ENCODE measurements around the gene S100A2. TPM values are rescaled to one million over a fixed set of nuclear protein-coding genes. Genes with fewer than 3 reads are reported as not detected.

S100A2 gene
- total and polyA plus RNA-seq, 2 donors (not counting 3 experiments of a cell fraction or from before 2014, with no cell fraction given): 4.0 to 4.3 TPM

GRCh38 chr1:153527683-153528040 lies 38.0 kb downstream of the S100A2 start:
- POLR2A ChIA-PET: no interaction called here
- Histone ChIP-seq H3K27me3 (ENCODE audit: control insufficient read depth in 2 of 2, insufficient read depth in 2 of 2, low read length in 2 of 2) (no peaks in the 10 kb centered on the region), H3K4me3 (replicated peaks in 1 of 3; ENCODE audit: insufficient read depth in 1 of 3, low read depth in 1 of 3, low read length in 3 of 3) (no peak overlapping the region), H4K20me1 (replicated peaks; ENCODE audit: control insufficient read depth, extremely low read depth, insufficient read depth, low read length) (no peaks in the 10 kb centered on the region), H3K36me3 (ENCODE audit: control insufficient read depth in 2 of 2, extremely low read depth in 1 of 2, insufficient read depth in 2 of 2, low read length in 2 of 2) (no peaks in the 10 kb centered on the region), H3K9me1 (replicated peaks; ENCODE audit: control insufficient read depth, extremely low read depth, insufficient read depth, low read length) (no peaks in the 10 kb centered on the region), H3K79me2 (ENCODE audit: control insufficient read depth, insufficient read depth, low read length) (no peaks in the 10 kb centered on the region), H2AFZ (ENCODE audit: low read depth, low read length) (no peak overlapping the region), H3K9me3 (replicated peaks; ENCODE audit: control insufficient read depth, insufficient read depth, low read length) (no peaks in the 10 kb centered on the region), H3K27ac (ENCODE audit: insufficient read depth, low read depth, low read length) (no peak overlapping the region), H3K4me2 (ENCODE audit: insufficient read depth, low read length) (no peak overlapping the region), H3K4me1 (ENCODE audit: control insufficient read depth, extremely low read depth, insufficient read depth, low read length) (peaks cover 16% of the 10 kb centered on the region), H3K9ac (replicated peaks; ENCODE audit: extremely low read depth, insufficient read depth, low read length) (no peak overlapping the region)
- intact Hi-C loops (cut with micrococcal nuclease) (no loop called here), dilution Hi-C loops (cut with MboI; ENCODE audit: extremely low pct_ligation_motif_present, low sequenced_read_pairs) (no loop called here)
- BruUV-seq (replicated peaks): no TSS peak
- FAIRE-seq (no peak), DNase-seq (ENCODE audit: low read depth, low spot score) (no peak)
- TF ChIP-seq JUN (IDR thresholded peaks at IDR 0.05; ENCODE audit: borderline replicate concordance, insufficient read depth, insufficient read length, low read depth) (no peak), POLR2AphosphoS5 (IDR thresholded peaks at IDR 0.05; ENCODE audit: insufficient read depth, low read depth, low read length) (no peak), EZH2 (IDR thresholded peaks at IDR 0.05; ENCODE audit: borderline replicate concordance, low read depth, low read length, severe bottlenecking) (no peak), MYC (IDR thresholded peaks at IDR 0.05; ENCODE audit: low read depth, low read length) (no peak), FOS (IDR thresholded peaks at IDR 0.05; ENCODE audit: borderline replicate concordance, insufficient read depth, low read length) (no peak), GATA2 (IDR thresholded peaks at IDR 0.05; ENCODE audit: insufficient read depth, insufficient read length, low read depth, low read length) (no peak), CTCF (IDR thresholded peaks at IDR 0.05; ENCODE audit: extremely low read depth in 1 of 2, insufficient read depth in 1 of 2, low read depth in 1 of 2, low read length in 2 of 2) (no peak), POLR2A (IDR thresholded peaks at IDR 0.05; ENCODE audit: low read depth, low read length) (no peak)
- TF ChIP-seq, protein P1, sequence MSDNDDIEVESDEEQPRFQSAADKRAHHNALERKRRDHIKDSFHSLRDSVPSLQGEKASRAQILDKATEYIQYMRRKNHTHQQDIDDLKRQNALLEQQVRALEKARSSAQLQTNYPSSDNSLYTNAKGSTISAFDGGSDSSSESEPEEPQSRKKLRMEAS (IDR thresholded peaks at IDR 0.05; ENCODE audit: insufficient read depth, insufficient read length): no peak
- CTCF ChIA-PET: no interaction called here
